Vagina (tissue), 2 donors: ENCODE results near the gene NFU1.

Source experiments
- CTCF ChIP-seq, 3 experiments: fragments of 450-650 bp in 2 of 3; fragments of 200-600 bp in 1 of 3; sonication (generic) in 1 of 3; IDR thresholded peaks; one replicate each; pipeline ENCODE4 v1.5.1; 2017 to 2019; ENCODE audit warnings: antibody characterized with exemption in 3 of 3, mild to moderate bottlenecking in 2 of 3, moderate library complexity in 2 of 3
- POLR2A ChIP-seq, 2 donors: fragments of 450-650 bp; IDR thresholded peaks; one replicate each; pipeline ENCODE4 v1.6.1; 2017; ENCODE audit warnings: antibody characterized with exemption in 2 of 2, mild to moderate bottlenecking in 2 of 2, moderate library complexity in 2 of 2
- POLR2AphosphoS5 ChIP-seq, 2 donors: sonication (generic); formaldehyde crosslinking; IDR thresholded peaks; one replicate each; pipeline ENCODE4 v1.9.0; 2017; ENCODE audit warnings: antibody characterized with exemption in 2 of 2, mild to moderate bottlenecking in 2 of 2, low read depth in 1 of 2; ENCODE audit not compliant: insufficient read depth in 1 of 2

GRCh38 chr2:69474688-69475087 is 37.5 kb upstream of the NFU1 start:
- TF ChIP-seq CTCF (IDR thresholded peaks at IDR 0.05), result no peak
- no peak for TF ChIP-seq POLR2AphosphoS5 (IDR thresholded peaks at IDR 0.05; ENCODE audit: insufficient read depth in 1 of 2, low read depth in 1 of 2)
- TF ChIP-seq POLR2A (IDR thresholded peaks at IDR 0.05), result no peak
